Suprapubic skin (tissue), 3 donors: Measurements from ENCODE around the gene PFN1.

Experiments used
- POLR2A ChIP-seq, 2 donors: fragments of 450-650 bp; IDR thresholded peaks; one replicate each; pipeline ENCODE4 v1.6.1; 2017; ENCODE audit warnings: antibody characterized with exemption in 2 of 2, mild to moderate bottlenecking in 2 of 2, moderate library complexity in 2 of 2
- TF ChIP-seq, protein P1 (sequence below), 2 donors: fragments of 200-600 bp in 1 of 2; fragments of 450-650 bp in 1 of 2; sonication (generic) in 1 of 2; IDR thresholded peaks; one replicate each; pipeline ENCODE4 v1.5.1; 2016 to 2019; ENCODE audit warnings: antibody characterized with exemption in 2 of 2, mild to moderate bottlenecking in 1 of 2, moderate library complexity in 1 of 2

DNA sequence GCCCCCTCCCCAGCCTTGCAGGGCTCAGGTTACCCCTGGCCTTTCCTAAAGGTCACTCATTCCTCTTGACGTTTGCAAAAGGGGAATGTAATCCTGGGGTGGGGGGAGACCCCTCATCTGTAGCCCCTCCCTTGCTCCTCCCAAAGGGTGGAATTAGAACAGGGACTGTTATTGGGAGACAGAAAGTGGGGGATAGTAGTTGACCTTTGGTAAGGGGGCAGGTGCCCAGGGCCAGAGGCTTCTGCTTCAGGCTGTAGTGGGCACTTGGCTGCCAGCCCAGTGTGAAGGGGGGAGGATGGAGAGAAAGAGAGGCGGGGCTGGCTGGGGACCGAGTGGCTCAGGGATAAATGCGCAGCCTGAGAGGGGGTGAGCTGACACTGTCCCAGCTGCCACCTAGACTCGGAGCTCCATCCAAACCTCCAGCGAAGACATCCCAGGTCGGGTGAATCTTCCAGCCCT lies 2.4 kb upstream of the PFN1 start, which contains the start of gene ENO3:
- no peak for TF ChIP-seq POLR2A (IDR thresholded peaks at IDR 0.05)
- TF ChIP-seq, protein P1, sequence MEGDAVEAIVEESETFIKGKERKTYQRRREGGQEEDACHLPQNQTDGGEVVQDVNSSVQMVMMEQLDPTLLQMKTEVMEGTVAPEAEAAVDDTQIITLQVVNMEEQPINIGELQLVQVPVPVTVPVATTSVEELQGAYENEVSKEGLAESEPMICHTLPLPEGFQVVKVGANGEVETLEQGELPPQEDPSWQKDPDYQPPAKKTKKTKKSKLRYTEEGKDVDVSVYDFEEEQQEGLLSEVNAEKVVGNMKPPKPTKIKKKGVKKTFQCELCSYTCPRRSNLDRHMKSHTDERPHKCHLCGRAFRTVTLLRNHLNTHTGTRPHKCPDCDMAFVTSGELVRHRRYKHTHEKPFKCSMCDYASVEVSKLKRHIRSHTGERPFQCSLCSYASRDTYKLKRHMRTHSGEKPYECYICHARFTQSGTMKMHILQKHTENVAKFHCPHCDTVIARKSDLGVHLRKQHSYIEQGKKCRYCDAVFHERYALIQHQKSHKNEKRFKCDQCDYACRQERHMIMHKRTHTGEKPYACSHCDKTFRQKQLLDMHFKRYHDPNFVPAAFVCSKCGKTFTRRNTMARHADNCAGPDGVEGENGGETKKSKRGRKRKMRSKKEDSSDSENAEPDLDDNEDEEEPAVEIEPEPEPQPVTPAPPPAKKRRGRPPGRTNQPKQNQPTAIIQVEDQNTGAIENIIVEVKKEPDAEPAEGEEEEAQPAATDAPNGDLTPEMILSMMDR (IDR thresholded peaks at IDR 0.05) = no peak
